Measurements from ENCODE around the gene TRIM2. TPM values are rescaled to one million over a fixed set of nuclear protein-coding genes. Genes with fewer than 3 reads are reported as not detected.

The TRIM2 gene
- total RNA-seq, 4 donors from 2014 or later, result 14.5 to 29.7 (median 16.6) TPM

DNA sequence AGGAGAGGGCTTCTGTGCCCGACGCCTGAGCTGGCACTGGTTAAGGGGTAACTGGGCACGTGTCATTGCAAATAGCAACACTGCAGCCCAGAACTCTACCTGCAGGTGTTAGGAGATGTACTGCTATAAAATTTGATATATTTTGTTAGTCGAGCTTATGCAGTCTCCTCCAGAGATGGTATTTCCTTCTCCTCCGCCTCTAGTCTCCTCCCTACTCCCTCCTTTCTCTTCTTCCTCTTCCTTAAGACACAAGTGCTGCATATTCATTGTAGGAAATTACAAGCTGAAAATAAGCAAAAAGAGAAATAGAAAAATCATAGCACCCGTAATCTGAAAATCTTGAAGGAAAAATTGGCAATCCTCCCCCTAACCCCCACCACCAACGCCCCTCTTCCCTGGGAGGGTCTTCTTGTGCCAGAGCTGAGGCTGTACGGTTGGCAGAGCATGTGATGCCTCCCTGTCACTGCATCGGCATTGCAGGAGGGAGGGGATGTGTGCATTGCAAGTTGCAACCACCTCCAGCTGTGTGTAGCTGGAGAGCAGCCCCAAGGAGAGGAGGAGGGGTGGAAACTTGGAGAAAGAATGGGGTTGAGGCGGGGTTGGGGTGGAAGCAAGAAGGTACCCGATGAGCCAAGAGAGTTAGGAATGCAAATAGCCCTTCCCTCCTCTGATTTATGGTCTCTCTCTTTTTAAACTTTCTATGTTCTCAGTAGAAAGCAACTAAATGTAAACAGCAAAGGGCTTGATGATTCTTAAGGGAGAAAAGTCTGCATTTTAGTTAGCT lies 92.0 kb downstream of the TRIM2 start:
- TF ChIP-seq, protein P1, sequence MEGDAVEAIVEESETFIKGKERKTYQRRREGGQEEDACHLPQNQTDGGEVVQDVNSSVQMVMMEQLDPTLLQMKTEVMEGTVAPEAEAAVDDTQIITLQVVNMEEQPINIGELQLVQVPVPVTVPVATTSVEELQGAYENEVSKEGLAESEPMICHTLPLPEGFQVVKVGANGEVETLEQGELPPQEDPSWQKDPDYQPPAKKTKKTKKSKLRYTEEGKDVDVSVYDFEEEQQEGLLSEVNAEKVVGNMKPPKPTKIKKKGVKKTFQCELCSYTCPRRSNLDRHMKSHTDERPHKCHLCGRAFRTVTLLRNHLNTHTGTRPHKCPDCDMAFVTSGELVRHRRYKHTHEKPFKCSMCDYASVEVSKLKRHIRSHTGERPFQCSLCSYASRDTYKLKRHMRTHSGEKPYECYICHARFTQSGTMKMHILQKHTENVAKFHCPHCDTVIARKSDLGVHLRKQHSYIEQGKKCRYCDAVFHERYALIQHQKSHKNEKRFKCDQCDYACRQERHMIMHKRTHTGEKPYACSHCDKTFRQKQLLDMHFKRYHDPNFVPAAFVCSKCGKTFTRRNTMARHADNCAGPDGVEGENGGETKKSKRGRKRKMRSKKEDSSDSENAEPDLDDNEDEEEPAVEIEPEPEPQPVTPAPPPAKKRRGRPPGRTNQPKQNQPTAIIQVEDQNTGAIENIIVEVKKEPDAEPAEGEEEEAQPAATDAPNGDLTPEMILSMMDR (IDR thresholded peaks at IDR 0.05; ENCODE audit: low read depth), result no peak

DNA sequence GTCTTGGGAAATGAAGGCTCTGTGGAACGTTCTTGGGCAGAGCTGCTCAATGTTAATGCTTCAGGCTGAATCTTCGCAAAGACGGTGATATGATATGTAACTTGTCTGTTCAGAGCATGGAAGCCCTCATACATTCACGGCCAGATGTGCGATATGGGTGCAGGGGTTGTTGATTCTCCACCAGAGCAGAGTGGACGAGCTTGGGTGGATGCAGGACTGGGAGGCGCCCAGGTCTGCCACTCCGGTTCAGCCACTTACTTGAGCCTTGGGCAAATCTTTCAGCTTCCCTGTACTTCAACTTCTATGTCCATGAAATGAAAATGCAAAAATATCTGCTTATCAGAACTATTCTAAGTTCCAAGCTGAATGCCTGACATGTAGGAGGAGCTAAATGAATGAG lies 92.9 kb downstream of the TRIM2 start:
- TF ChIP-seq, protein P1 (IDR thresholded peaks at IDR 0.05; ENCODE audit: low read depth), result no peak

DNA sequence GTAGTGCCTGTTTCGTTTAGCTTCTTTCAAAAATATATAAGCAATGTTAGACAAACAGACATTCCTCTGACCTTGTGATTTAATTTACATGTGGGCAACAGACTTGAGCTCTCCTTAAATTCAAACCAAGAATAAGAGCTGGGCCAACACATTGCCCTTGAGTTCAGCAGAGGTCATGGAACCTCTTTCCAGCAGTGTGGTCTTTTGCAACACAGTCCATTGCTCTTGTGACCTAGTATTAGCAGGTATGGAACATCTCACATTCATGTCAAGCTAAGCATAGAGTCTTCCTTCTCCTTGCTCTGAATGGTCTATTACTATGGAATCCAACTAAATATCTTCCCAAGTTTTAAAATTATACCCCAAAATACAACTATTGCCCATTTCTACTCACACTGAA lies 106.5 kb downstream of the TRIM2 start:
- TF ChIP-seq, protein P1 (IDR thresholded peaks at IDR 0.05; ENCODE audit: low read depth), result no peak

DNA sequence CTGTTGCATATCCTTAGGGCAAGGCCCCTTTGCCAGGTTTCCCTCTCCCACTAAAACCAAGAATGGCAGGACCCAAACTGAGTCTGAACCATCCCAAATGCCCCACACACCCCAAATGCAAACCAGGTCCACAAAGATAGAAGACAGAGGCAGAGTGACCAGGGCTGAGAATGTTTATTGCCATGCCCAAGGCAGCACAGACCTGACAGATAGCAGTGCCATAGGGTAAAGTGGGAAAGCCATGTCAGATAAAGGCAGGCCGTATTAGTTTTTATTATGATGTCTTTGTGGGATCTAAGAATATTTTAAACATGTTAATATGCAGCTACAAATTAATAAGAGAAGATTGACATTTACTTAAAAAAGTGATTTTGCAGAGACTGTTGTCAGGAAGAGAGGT lies 110.7 kb downstream of the TRIM2 start:
- TF ChIP-seq, protein P1 (IDR thresholded peaks at IDR 0.05; ENCODE audit: low read depth), result no peak

GRCh38 chr4:153318696-153319320 lies 114.6 kb downstream of the TRIM2 start:
- TF ChIP-seq, protein P1 (IDR thresholded peaks at IDR 0.05; ENCODE audit: low read depth), result no peak

DNA sequence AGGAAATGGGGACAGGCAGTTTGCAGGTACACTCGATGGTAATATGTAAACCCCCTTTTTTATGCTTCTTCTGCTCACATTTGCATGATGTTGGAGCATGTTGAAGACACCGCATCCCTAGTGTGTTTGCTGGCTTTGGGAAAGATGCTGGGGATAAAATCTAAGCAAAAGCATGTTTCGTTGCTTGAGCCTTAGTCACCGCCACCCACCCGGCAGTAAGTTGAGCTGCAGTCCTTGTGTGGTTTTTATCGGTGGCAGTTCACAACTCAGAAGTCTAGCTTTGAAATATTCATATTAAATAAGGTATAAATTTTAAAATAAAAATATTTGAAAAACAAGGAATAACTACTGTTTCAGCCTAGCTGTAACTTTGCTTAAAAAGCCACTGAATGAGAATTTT lies 118.5 kb downstream of the TRIM2 start:
- TF ChIP-seq, protein P1 (IDR thresholded peaks at IDR 0.05; ENCODE audit: low read depth), result no peak

GRCh38 chr4:153324046-153324445 lies 119.8 kb downstream of the TRIM2 start:
- TF ChIP-seq, protein P1 (IDR thresholded peaks at IDR 0.05; ENCODE audit: low read depth), result no peak

Measured in subcutaneous adipose tissue (tissue), 4 donors.